GM12878 (cell line): ENCODE results near the gene OR2T34. TPM values are rescaled to one million over a fixed set of nuclear protein-coding genes. Genes with fewer than 3 reads are reported as not detected.

ENCODE experiments used
- ATAC-seq: fragments of 200-7000 bp; cut with Tn5 transposase; 3 replicates; pipeline ENCODE4 v1.9.1; 2020; ENCODE audit warnings: mild to moderate bottlenecking, moderate library complexity
- BruUV-seq: library from RNA; stranded (reverse); fragments of 400-500 nt; replicated peaks from 2 replicates; lab custom pipeline; 2021; lab: Mats Ljungman, UMichigan
- CTCF ChIA-PET: fragments of 300-600 bp; sonication (Branson Sonifier 250); formaldehyde crosslinking; extraction: SDS; loops from one replicate; lab custom pipeline; 2021; ENCODE audit warnings: inconsistent platforms; lab: Yijun Ruan, JAX
- POLR2A ChIA-PET: fragments of 350-600 bp; formaldehyde crosslinking; extraction: SDS; loops from one replicate; lab custom pipeline; 2021; ENCODE audit warnings: inconsistent platforms; lab: Charles Lee
- RAD21 ChIA-PET: fragments of 300-600 bp; sonication (Branson Sonifier 250); formaldehyde crosslinking; loops from one replicate; lab custom pipeline; 2023; ENCODE audit warnings: antibody characterized with exemption; ENCODE audit not compliant: unreplicated experiment; lab: Charles Lee
- SMC1A ChIA-PET: fragments of 300-600 bp; sonication (Branson Sonifier 250); formaldehyde crosslinking; loops from one replicate; lab custom pipeline; 2023; ENCODE audit not compliant: unreplicated experiment, uncharacterized antibody; lab: Charles Lee
- DNase-seq: peaks from one replicate; pipeline ENCODE4 v3.0.0-alpha.2; 2011; ENCODE audit warnings: low read depth, low spot score
- FAIRE-seq: peaks from 3 replicates; lab custom pipeline; 2011; peaks lifted over from hg19 to GRCh38; lab: Jason Lieb, UNC
- H2AFZ ChIP-seq: 2 replicates; pipeline ENCODE4 v1.6.0; 2011; ENCODE audit warnings: low read depth, low read length, control low read depth; ENCODE audit not compliant: control insufficient read depth
- H3K27ac ChIP-seq: 2 replicates; pipeline ENCODE4 v1.5.1; 2011; ENCODE audit warnings: control low read depth; ENCODE audit not compliant: control insufficient read depth, insufficient read depth
- H3K27me3 ChIP-seq, 2 experiments: replicated peaks in 1 of 2; 2 replicates each; pipeline versions ENCODE4 v1.6.0 to v1.6.1; 2011; ENCODE audit warnings: low read length in 1 of 2; ENCODE audit not compliant: control insufficient read depth in 2 of 2, insufficient read depth in 2 of 2
- H3K36me3 ChIP-seq, 2 experiments: 2 replicates each; pipeline ENCODE4 v1.5.1; 2011; ENCODE audit warnings: low read length in 1 of 2; ENCODE audit not compliant: control insufficient read depth in 2 of 2, insufficient read depth in 2 of 2
- H3K4me1 ChIP-seq: 2 replicates; pipeline ENCODE4 v1.6.1; 2011; ENCODE audit warnings: mild to moderate bottlenecking, low read length, moderate library complexity, mixed read lengths; ENCODE audit not compliant: control insufficient read depth, insufficient read depth
- H3K4me2 ChIP-seq: 2 replicates; pipeline ENCODE4 v1.6.0; 2011; ENCODE audit warnings: control low read depth; ENCODE audit not compliant: control insufficient read depth, insufficient read depth
- H3K4me3 ChIP-seq: fragments of 200-600 bp; sonication (generic); 2 replicates; pipeline ENCODE4 v1.5.1; 2016
- H3K79me2 ChIP-seq: 2 replicates; pipeline ENCODE4 v1.6.0; 2011; ENCODE audit warnings: low read length; ENCODE audit not compliant: control insufficient read depth, insufficient read depth
- H3K9ac ChIP-seq: 2 replicates; pipeline ENCODE4 v1.8.0; 2011; ENCODE audit warnings: low read length, control low read depth, mixed read lengths; ENCODE audit not compliant: control insufficient read depth, insufficient read depth
- H3K9me3 ChIP-seq: replicated peaks from 3 replicates; pipeline ENCODE4 v1.5.1; 2011; ENCODE audit warnings: mild to moderate bottlenecking, low read length; ENCODE audit not compliant: control insufficient read depth, insufficient read depth
- H4K20me1 ChIP-seq: 2 replicates; pipeline ENCODE4 v1.6.0; 2011; ENCODE audit not compliant: control insufficient read depth, insufficient read depth
- NR2F1 ChIP-seq: fragments of 450-650 bp; conservative IDR thresholded peaks from 2 replicates; pipeline ENCODE4 v1.6.1; 2017; ENCODE audit warnings: mild to moderate bottlenecking
- POLR2A ChIP-seq: IDR thresholded peaks from 2 replicates; pipeline ENCODE4 v1.6.1; 2011; ENCODE audit warnings: low read depth, mild to moderate bottlenecking, low read length
- RBBP5 ChIP-seq: fragments of 200-600 bp; sonication (generic); conservative IDR thresholded peaks from 2 replicates; pipeline ENCODE4 v1.6.1; 2016
- SMAD1 ChIP-seq: fragments of 450-650 bp; IDR thresholded peaks from 2 replicates; pipeline ENCODE4 v1.6.1; 2018; ENCODE audit warnings: mild to moderate bottlenecking, low read depth; ENCODE audit not compliant: partially characterized antibody
- SRF ChIP-seq, 2 experiments: IDR thresholded peaks; 2 replicates each; pipeline ENCODE4 v1.6.1; 2011; ENCODE audit warnings: low read depth in 2 of 2, low read length in 2 of 2, mild to moderate bottlenecking in 1 of 2, moderate library complexity in 1 of 2
- STAT3 ChIP-seq: IDR thresholded peaks from 2 replicates; pipeline ENCODE4 v1.6.1; 2011; ENCODE audit warnings: low read depth, low read length, improper control_type of control experiment
- TCF3 ChIP-seq: IDR thresholded peaks from 2 replicates; pipeline ENCODE4 v1.6.1; 2012; ENCODE audit warnings: low read depth, mild to moderate bottlenecking, low read length, borderline replicate concordance; ENCODE audit not compliant: insufficient read depth
- WGBS: methylation state at CpG from one replicate; pipeline ENCODE4 v1.1.6; 2016; ENCODE audit warnings: low lambda C conversion rate; ENCODE audit not compliant: insufficient replicate concordance, insufficient coverage; ENCODE audit errors: missing lambda C conversion rate; 5-methylcytosine and 5-hydroxymethylcytosine counted together
- in situ Hi-C: fragments of 300-500 bp; cut with MboI; formaldehyde crosslinking; loops from 9 replicates; pipeline ENCODE4 v1.14.3; 2018; ENCODE audit warnings: mixed read lengths
- intact Hi-C: fragments of 100-400 bp; cut with micrococcal nuclease; formaldehyde crosslinking; loops from one replicate; pipeline ENCODE4 v1.14.2; 2022; ENCODE audit not compliant: unreplicated experiment
- polyA plus RNA-seq, 11 experiments: library from polyadenylated mRNA; depleted of rRNA in 4 of 11; unstranded in 6 of 11; stranded (reverse) in 5 of 11; fragments of >200 nt; fragmentation: Nextera tagmentation in 4 of 11; fragmentation: Illumina TruSeq in 1 of 11; extraction: Ambion mirVana in 4 of 11; extraction: Trizol in 1 of 11; gene quantifications; 1 replicate in 1 of 11; 2 replicates in 10 of 11; pipeline versions ENCODE4 v1.2.1 to v1.2.3, GENCODE V29; 2011 to 2016; ENCODE audit warnings: inconsistent platforms in 2 of 11, missing spikeins in 2 of 11, low read depth in 1 of 11
- total RNA-seq, 4 experiments: library from RNA; depleted of rRNA in 3 of 4; stranded (reverse); fragments of >200 nt in 3 of 4; fragmentation: Illumina TruSeq in 1 of 4; extraction: Trizol in 1 of 4; gene quantifications; 2 replicates each; pipeline versions ENCODE4 v1.2.1 to v1.2.3, GENCODE V29; 2013 to 2021
- TF ChIP-seq, protein P1 (sequence below): fragments of 450-650 bp; IDR thresholded peaks from 2 replicates; pipeline ENCODE4 v1.6.1; 2016; ENCODE audit warnings: mild to moderate bottlenecking
- TF ChIP-seq, protein P2 (sequence below): fragments of 450-650 bp; IDR thresholded peaks from 2 replicates; pipeline ENCODE4 v1.6.1; 2016; ENCODE audit warnings: mild to moderate bottlenecking
- TF ChIP-seq, protein P3 (sequence below): fragments of 450-650 bp; IDR thresholded peaks from 2 replicates; pipeline ENCODE4 v1.6.1; 2017; ENCODE audit warnings: borderline replicate concordance

Gene OR2T34
- total and polyA plus RNA-seq, 10 of the 15 experiments (the other 5 are each of a cell fraction or from before 2014, with no cell fraction given) = 0.16 to 2.7 (median 0.48) TPM; not detected in 2

DNA sequence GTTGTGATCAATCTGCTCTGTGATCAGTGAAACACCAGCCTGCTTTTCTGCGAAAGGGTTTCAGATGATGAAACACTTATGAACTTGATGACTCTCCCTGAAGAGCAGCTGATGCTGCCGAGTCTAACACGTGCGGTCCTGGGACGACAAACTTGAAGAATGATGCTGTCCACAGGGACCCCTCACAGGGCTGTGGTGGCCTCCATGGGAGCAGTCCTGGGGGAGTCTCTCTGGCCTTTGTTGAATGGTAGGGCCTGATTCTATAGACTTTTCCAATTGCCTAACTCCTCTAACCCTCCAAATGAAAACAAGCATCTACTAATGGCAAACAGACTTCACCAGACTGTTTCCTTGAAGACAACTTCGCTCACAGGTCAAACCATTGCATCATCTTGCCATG, 23.0 kb upstream of the OR2T34 start, which contains the start of gene OR2T10:
OR2T10 (minus strand) TSS at position 112 of the 400 bp plus-strand sequence. CDS start 3,932 bp downstream, outside the sequence.
- Histone ChIP-seq H3K27ac (no peak within 1 kb of the TSS), H3K4me2 (no peak within 1 kb of the TSS), H3K9ac (no peak within 1 kb of the TSS), H2AFZ (no peak within 1 kb of the TSS), H3K4me3 (no peak within 1 kb of the TSS), H3K27me3 (no peaks in the 10 kb centered on the region), H3K9me3 (no peaks in the 10 kb centered on the region), H3K79me2 (no peaks in the 10 kb centered on the region), H4K20me1 (no peaks in the 10 kb centered on the region), H3K36me3 (no peaks in the 10 kb centered on the region), H3K4me1 (no peaks in the 10 kb centered on the region)
- no peak for ATAC-seq
- no peak for DNase-seq
- TF ChIP-seq, protein P1, sequence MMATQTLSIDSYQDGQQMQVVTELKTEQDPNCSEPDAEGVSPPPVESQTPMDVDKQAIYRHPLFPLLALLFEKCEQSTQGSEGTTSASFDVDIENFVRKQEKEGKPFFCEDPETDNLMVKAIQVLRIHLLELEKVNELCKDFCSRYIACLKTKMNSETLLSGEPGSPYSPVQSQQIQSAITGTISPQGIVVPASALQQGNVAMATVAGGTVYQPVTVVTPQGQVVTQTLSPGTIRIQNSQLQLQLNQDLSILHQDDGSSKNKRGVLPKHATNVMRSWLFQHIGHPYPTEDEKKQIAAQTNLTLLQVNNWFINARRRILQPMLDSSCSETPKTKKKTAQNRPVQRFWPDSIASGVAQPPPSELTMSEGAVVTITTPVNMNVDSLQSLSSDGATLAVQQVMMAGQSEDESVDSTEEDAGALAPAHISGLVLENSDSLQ = no peak
- TF ChIP-seq RBBP5 = no peak
- no peak for TF ChIP-seq TCF3
- TF ChIP-seq, protein P2, sequence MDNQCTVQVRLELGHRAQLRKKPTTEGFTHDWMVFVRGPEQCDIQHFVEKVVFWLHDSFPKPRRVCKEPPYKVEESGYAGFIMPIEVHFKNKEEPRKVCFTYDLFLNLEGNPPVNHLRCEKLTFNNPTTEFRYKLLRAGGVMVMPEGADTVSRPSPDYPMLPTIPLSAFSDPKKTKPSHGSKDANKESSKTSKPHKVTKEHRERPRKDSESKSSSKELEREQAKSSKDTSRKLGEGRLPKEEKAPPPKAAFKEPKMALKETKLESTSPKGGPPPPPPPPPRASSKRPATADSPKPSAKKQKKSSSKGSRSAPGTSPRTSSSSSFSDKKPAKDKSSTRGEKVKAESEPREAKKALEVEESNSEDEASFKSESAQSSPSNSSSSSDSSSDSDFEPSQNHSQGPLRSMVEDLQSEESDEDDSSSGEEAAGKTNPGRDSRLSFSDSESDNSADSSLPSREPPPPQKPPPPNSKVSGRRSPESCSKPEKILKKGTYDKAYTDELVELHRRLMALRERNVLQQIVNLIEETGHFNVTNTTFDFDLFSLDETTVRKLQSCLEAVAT = no peak
- no peak for TF ChIP-seq SRF (IDR thresholded peaks at IDR 0.05; ENCODE audit: low read depth in 2 of 2, low read length in 2 of 2)
- TF ChIP-seq, protein P3, sequence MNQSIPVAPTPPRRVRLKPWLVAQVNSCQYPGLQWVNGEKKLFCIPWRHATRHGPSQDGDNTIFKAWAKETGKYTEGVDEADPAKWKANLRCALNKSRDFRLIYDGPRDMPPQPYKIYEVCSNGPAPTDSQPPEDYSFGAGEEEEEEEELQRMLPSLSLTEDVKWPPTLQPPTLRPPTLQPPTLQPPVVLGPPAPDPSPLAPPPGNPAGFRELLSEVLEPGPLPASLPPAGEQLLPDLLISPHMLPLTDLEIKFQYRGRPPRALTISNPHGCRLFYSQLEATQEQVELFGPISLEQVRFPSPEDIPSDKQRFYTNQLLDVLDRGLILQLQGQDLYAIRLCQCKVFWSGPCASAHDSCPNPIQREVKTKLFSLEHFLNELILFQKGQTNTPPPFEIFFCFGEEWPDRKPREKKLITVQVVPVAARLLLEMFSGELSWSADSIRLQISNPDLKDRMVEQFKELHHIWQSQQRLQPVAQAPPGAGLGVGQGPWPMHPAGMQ = no peak
- TF ChIP-seq STAT3 = no peak
- TF ChIP-seq NR2F1 = no peak
- TF ChIP-seq POLR2A = no peak
- no peak for TF ChIP-seq SMAD1
- FAIRE-seq = no peak
- SMC1A ChIA-PET = no interaction called here
- POLR2A ChIA-PET = no interaction called here
- RAD21 ChIA-PET = no interaction called here
- no TSS peak for BruUV-seq
- in situ Hi-C loops = no loop called here
- intact Hi-C loops = no loop called here
- CTCF ChIA-PET = no interaction called here
- no CpG with 5 or more reads among the region's 6 CpGs for WGBS
